ENCODE results near the gene FZD2.

FZD2 gene

GRCh38 chr17:44599298-44600175 lies 42.3 kb downstream of the FZD2 start:
- peaks cover 9% of the 10 kb centered on the region for H3K4me1 ChIP-seq (ENCODE audit: insufficient read depth, poor library complexity, severe bottlenecking)
- H3K27me3 ChIP-seq (ENCODE audit: insufficient read depth, poor library complexity, severe bottlenecking) = no peaks in the 10 kb centered on the region
- DNase-seq (ENCODE audit: low spot score) (no peak), ATAC-seq (ENCODE audit: low read depth) (peak; percentile 87)
- H3K9me3 ChIP-seq (ENCODE audit: severe bottlenecking) = no peaks in the 10 kb centered on the region
- no peak for TF ChIP-seq CTCF (IDR thresholded peaks at IDR 0.05; ENCODE audit: poor library complexity, severe bottlenecking)
- no peaks in the 10 kb centered on the region for H3K36me3 ChIP-seq (ENCODE audit: low read depth)
- no peak overlapping the region for H3K27ac ChIP-seq (ENCODE audit: poor library complexity, severe bottlenecking)
- H3K4me3 ChIP-seq (ENCODE audit: severe bottlenecking) = no peak overlapping the region

- Histone ChIP-seq H3K27me3 (ENCODE audit: insufficient read depth, poor library complexity, severe bottlenecking) (no peaks in the 10 kb centered on the region), H3K27ac (ENCODE audit: poor library complexity, severe bottlenecking) (no peak overlapping the region), H3K4me1 (ENCODE audit: insufficient read depth, poor library complexity, severe bottlenecking) (peaks cover 9% of the 10 kb centered on the region), H3K4me3 (ENCODE audit: severe bottlenecking) (no peak overlapping the region), H3K9me3 (ENCODE audit: severe bottlenecking) (no peaks in the 10 kb centered on the region), H3K36me3 (ENCODE audit: low read depth) (no peaks in the 10 kb centered on the region)
- DNase-seq (ENCODE audit: low spot score) (no peak), ATAC-seq (ENCODE audit: low read depth) (no peak)
- TF ChIP-seq CTCF (IDR thresholded peaks at IDR 0.05; ENCODE audit: poor library complexity, severe bottlenecking) = no peak
These were observed 44.3 kb downstream of the FZD2 start for GRCh38 chr17:44601539-44601938.

GRCh38 chr17:44601973-44602372 lies 44.7 kb downstream of the FZD2 start:
- H3K9me3 ChIP-seq (ENCODE audit: severe bottlenecking) = no peaks in the 10 kb centered on the region
- TF ChIP-seq CTCF (IDR thresholded peaks at IDR 0.05; ENCODE audit: poor library complexity, severe bottlenecking) = no peak
- H3K27me3 ChIP-seq (ENCODE audit: insufficient read depth, poor library complexity, severe bottlenecking) = no peaks in the 10 kb centered on the region
- DNase-seq (ENCODE audit: low spot score) (no peak), ATAC-seq (ENCODE audit: low read depth) (no peak)
- peaks cover 9% of the 10 kb centered on the region for H3K4me1 ChIP-seq (ENCODE audit: insufficient read depth, poor library complexity, severe bottlenecking)
- no peaks in the 10 kb centered on the region for H3K36me3 ChIP-seq (ENCODE audit: low read depth)
- H3K4me3 ChIP-seq (ENCODE audit: severe bottlenecking) = no peak overlapping the region
- H3K27ac ChIP-seq (ENCODE audit: poor library complexity, severe bottlenecking) = no peak overlapping the region

- peaks cover 9% of the 10 kb centered on the region for H3K4me1 ChIP-seq (ENCODE audit: insufficient read depth, poor library complexity, severe bottlenecking)
- H3K27me3 ChIP-seq (ENCODE audit: insufficient read depth, poor library complexity, severe bottlenecking) = no peaks in the 10 kb centered on the region
- H3K9me3 ChIP-seq (ENCODE audit: severe bottlenecking) = no peaks in the 10 kb centered on the region
- ATAC-seq (ENCODE audit: low read depth) (no peak), DNase-seq (ENCODE audit: low spot score) (no peak)
- no peak for TF ChIP-seq CTCF (IDR thresholded peaks at IDR 0.05; ENCODE audit: poor library complexity, severe bottlenecking)
- no peaks in the 10 kb centered on the region for H3K36me3 ChIP-seq (ENCODE audit: low read depth)
- H3K27ac ChIP-seq (ENCODE audit: poor library complexity, severe bottlenecking) = no peak overlapping the region
- no peak overlapping the region for H3K4me3 ChIP-seq (ENCODE audit: severe bottlenecking)
These were observed 45.1 kb downstream of the FZD2 start for GRCh38 chr17:44602390-44602789.

GRCh38 chr17:44602970-44603369 lies 45.7 kb downstream of the FZD2 start:
- ATAC-seq (ENCODE audit: low read depth) = no peak
- Histone ChIP-seq H3K4me1 (ENCODE audit: insufficient read depth, poor library complexity, severe bottlenecking) (peaks cover 9% of the 10 kb centered on the region), H3K27me3 (ENCODE audit: insufficient read depth, poor library complexity, severe bottlenecking) (no peaks in the 10 kb centered on the region), H3K27ac (ENCODE audit: poor library complexity, severe bottlenecking) (no peak overlapping the region), H3K9me3 (ENCODE audit: severe bottlenecking) (no peaks in the 10 kb centered on the region), H3K36me3 (ENCODE audit: low read depth) (no peaks in the 10 kb centered on the region), H3K4me3 (ENCODE audit: severe bottlenecking) (no peak overlapping the region)
- DNase-seq (ENCODE audit: low spot score) = no peak
- no peak for TF ChIP-seq CTCF (IDR thresholded peaks at IDR 0.05; ENCODE audit: poor library complexity, severe bottlenecking)

Measured in RWPE2 (cell line).